Hepatocyte (in vitro differentiated cells): Measurements from ENCODE around the gene CPM. TPM values are rescaled to one million over a fixed set of nuclear protein-coding genes. Genes with fewer than 3 reads are reported as not detected.
"Not testable (repeated sequence)": the region's sequence is repeated elsewhere in the genome, so short reads cannot be mapped to it uniquely, and the experiment has no call there.

Experiments
- DNase-seq: peaks from one replicate; pipeline ENCODE4 v3.0.0-alpha.2; 2016; ENCODE audit warnings: low spot score
- H2AFZ ChIP-seq: fragments of 200-600 bp; sonication (generic); 2 replicates; pipeline ENCODE4 v1.6.0; 2016; ENCODE audit warnings: antibody characterized with exemption, mild to moderate bottlenecking
- H3K27ac ChIP-seq: fragments of 200-600 bp; sonication (generic); 2 replicates; pipeline ENCODE4 v1.5.1; 2016; ENCODE audit warnings: mild to moderate bottlenecking
- H3K27me3 ChIP-seq: fragments of 200-600 bp; sonication (generic); 2 replicates; pipeline ENCODE4 v1.6.1; 2016
- H3K36me3 ChIP-seq: fragments of 200-600 bp; sonication (generic); replicated peaks from 2 replicates; pipeline ENCODE4 v1.5.1; 2016; ENCODE audit warnings: low read depth; ENCODE audit not compliant: insufficient read depth
- H3K4me1 ChIP-seq: fragments of 200-600 bp; sonication (generic); 2 replicates; pipeline ENCODE4 v1.5.1; 2016; ENCODE audit warnings: mild to moderate bottlenecking, moderate library complexity; ENCODE audit not compliant: insufficient read depth
- H3K4me2 ChIP-seq: fragments of 200-600 bp; sonication (generic); 2 replicates; pipeline ENCODE4 v1.6.0; 2016
- H3K4me3 ChIP-seq: fragments of 200-600 bp; sonication (generic); 2 replicates; pipeline ENCODE4 v1.5.1; 2016; ENCODE audit warnings: mild to moderate bottlenecking
- H3K79me2 ChIP-seq: fragments of 200-600 bp; sonication (generic); 2 replicates; pipeline ENCODE4 v1.6.0; 2017; ENCODE audit warnings: mild to moderate bottlenecking
- H3K9me2 ChIP-seq: fragments of 200-600 bp; sonication (generic); replicated peaks from 2 replicates; pipeline ENCODE4 v1.6.0; 2017; ENCODE audit warnings: mild to moderate bottlenecking; ENCODE audit not compliant: insufficient read depth
- H3K9me3 ChIP-seq: fragments of 200-600 bp; sonication (generic); 2 replicates; pipeline ENCODE4 v1.5.1; 2016; ENCODE audit warnings: low read depth, mild to moderate bottlenecking
- H4K20me1 ChIP-seq: fragments of 200-600 bp; sonication (generic); 2 replicates; pipeline ENCODE4 v1.6.0; 2016; ENCODE audit warnings: mild to moderate bottlenecking; ENCODE audit not compliant: insufficient read depth, poor library complexity, severe bottlenecking
- EZH2 ChIP-seq: fragments of 200-600 bp; sonication (generic); IDR thresholded peaks from 2 replicates; pipeline ENCODE4 v1.6.1; 2016; ENCODE audit warnings: antibody characterized with exemption, mild to moderate bottlenecking, borderline replicate concordance
- EZH2phosphoT487 ChIP-seq: fragments of 200-600 bp; sonication (generic); IDR thresholded peaks from one replicate; pipeline ENCODE4 v1.6.1; 2018; ENCODE audit warnings: antibody characterized with exemption, mild to moderate bottlenecking, low read depth, moderate library complexity; ENCODE audit not compliant: unreplicated experiment, severe bottlenecking
- WGBS: methylation state at CpG from one replicate; pipeline ENCODE4 v1.1.6; 2016; ENCODE audit warnings: low lambda C conversion rate; ENCODE audit errors: missing lambda C conversion rate; 5-methylcytosine and 5-hydroxymethylcytosine counted together
- polyA plus RNA-seq: library from polyadenylated mRNA; unstranded; fragments of >200 nt; fragmentation: Nextera tagmentation; extraction: Ambion mirVana; gene quantifications from 2 replicates; pipeline ENCODE4 v1.2.1, GENCODE V29; 2016
- total RNA-seq: library from RNA; depleted of rRNA; stranded (reverse); fragments of >200 nt; gene quantifications from 2 replicates; pipeline ENCODE4 v1.2.3, GENCODE V29; 2014
- TF ChIP-seq, protein P1 (sequence below): fragments of 200-600 bp; sonication (generic); IDR thresholded peaks from 2 replicates; pipeline ENCODE4 v1.5.1; 2016; ENCODE audit warnings: antibody characterized with exemption, mild to moderate bottlenecking; ENCODE audit not compliant: poor library complexity

CPM gene
- total and polyA plus RNA-seq, 2 experiments from 2014 or later = 26.8 to 28.0 TPM

DNA sequence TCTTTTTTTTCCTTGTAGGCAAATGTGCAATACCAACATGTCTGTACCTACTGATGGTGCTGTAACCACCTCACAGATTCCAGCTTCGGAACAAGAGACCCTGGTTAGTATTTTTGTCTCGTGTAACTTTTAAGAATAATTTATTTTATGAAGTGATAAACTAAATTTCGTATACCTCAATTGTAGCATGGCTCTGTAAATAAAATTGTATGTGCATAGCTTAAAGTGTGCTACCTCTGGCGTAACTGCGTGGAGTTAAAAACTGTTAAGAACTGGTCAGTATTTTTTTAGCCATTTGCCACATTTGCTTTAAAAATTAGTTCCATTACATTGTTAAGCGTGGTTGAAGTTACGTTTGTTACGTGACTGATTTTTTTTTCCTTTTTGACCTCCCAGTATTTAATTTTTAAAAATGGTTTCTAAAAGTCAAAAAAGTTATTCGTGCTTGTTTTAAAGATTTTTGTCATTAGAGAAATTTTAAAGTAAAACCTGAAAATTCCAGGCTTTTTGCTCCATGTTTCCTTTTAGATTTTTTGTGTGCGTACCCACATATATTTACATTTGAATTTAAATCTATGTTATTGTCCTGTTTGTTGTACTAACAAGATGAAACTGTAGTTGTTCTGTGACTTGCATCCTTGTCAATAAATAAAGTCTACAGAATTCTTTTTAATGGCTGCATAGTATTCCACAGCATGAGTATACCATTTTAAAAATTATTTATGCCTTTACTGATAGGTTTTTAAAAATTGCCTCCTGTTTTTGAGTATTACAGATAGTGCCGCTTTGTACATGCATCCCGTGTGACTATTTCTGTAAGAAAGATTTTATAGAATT lies 123.6 kb downstream of the CPM start:
- Histone ChIP-seq H3K9me3 (no peaks in the 10 kb centered on the region), H3K27me3 (no peaks in the 10 kb centered on the region), H2AFZ (no peak overlapping the region), H3K27ac (peak overlapping the region; percentile 100), H3K4me3 (peak overlapping the region; percentile 68), H3K4me1 (peaks cover 12% of the 10 kb centered on the region), H3K4me2 (peak overlapping the region; percentile 79), H4K20me1 (peaks cover 18% of the 10 kb centered on the region), H3K79me2 (peaks cover 54% of the 10 kb centered on the region), H3K9me2 (no peaks in the 10 kb centered on the region), H3K36me3 (no peaks in the 10 kb centered on the region)
- DNase-seq = no peak
- WGBS = 65% methylated on average over 12 of the region's 12 CpGs
- TF ChIP-seq, protein P1, sequence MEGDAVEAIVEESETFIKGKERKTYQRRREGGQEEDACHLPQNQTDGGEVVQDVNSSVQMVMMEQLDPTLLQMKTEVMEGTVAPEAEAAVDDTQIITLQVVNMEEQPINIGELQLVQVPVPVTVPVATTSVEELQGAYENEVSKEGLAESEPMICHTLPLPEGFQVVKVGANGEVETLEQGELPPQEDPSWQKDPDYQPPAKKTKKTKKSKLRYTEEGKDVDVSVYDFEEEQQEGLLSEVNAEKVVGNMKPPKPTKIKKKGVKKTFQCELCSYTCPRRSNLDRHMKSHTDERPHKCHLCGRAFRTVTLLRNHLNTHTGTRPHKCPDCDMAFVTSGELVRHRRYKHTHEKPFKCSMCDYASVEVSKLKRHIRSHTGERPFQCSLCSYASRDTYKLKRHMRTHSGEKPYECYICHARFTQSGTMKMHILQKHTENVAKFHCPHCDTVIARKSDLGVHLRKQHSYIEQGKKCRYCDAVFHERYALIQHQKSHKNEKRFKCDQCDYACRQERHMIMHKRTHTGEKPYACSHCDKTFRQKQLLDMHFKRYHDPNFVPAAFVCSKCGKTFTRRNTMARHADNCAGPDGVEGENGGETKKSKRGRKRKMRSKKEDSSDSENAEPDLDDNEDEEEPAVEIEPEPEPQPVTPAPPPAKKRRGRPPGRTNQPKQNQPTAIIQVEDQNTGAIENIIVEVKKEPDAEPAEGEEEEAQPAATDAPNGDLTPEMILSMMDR = no peak
- TF ChIP-seq EZH2 (no peak), EZH2phosphoT487 (no peak)

DNA sequence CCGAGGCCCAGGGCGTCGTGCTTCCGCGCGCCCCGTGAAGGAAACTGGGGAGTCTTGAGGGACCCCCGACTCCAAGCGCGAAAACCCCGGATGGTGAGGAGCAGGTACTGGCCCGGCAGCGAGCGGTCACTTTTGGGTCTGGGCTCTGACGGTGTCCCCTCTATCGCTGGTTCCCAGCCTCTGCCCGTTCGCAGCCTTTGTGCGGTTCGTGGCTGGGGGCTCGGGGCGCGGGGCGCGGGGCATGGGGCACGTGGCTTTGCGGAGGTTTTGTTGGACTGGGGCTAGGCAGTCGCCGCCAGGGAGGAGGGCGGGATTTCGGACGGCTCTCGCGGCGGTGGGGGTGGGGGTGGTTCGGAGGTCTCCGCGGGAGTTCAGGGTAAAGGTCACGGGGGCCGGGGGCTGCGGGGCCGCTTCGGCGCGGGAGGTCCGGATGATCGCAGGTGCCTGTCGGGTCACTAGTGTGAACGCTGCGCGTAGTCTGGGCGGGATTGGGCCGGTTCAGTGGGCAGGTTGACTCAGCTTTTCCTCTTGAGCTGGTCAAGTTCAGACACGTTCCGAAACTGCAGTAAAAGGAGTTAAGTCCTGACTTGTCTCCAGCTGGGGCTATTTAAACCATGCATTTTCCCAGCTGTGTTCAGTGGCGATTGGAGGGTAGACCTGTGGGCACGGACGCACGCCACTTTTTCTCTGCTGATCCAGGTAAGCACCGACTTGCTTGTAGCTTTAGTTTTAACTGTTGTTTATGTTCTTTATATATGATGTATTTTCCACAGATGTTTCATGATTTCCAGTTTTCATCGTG lies 124.4 kb downstream of the CPM start:
- Histone ChIP-seq H3K79me2 (peaks cover 46% of the 10 kb centered on the region), H2AFZ (peak overlapping the region; percentile 82), H3K27ac (peak overlapping the region; percentile 100), H4K20me1 (peaks cover 15% of the 10 kb centered on the region), H3K9me2 (no peaks in the 10 kb centered on the region), H3K4me1 (peaks cover 12% of the 10 kb centered on the region), H3K27me3 (no peaks in the 10 kb centered on the region), H3K36me3 (no peaks in the 10 kb centered on the region), H3K4me2 (peak overlapping the region; percentile 79), H3K4me3 (peak overlapping the region; percentile 68), H3K9me3 (no peaks in the 10 kb centered on the region)
- WGBS = 1% methylated on average over 25 of the region's 61 CpGs
- TF ChIP-seq EZH2phosphoT487 = no peak
- TF ChIP-seq, protein P1 = no peak
- no peak for TF ChIP-seq EZH2
- peak; percentile 92 for DNase-seq

DNA sequence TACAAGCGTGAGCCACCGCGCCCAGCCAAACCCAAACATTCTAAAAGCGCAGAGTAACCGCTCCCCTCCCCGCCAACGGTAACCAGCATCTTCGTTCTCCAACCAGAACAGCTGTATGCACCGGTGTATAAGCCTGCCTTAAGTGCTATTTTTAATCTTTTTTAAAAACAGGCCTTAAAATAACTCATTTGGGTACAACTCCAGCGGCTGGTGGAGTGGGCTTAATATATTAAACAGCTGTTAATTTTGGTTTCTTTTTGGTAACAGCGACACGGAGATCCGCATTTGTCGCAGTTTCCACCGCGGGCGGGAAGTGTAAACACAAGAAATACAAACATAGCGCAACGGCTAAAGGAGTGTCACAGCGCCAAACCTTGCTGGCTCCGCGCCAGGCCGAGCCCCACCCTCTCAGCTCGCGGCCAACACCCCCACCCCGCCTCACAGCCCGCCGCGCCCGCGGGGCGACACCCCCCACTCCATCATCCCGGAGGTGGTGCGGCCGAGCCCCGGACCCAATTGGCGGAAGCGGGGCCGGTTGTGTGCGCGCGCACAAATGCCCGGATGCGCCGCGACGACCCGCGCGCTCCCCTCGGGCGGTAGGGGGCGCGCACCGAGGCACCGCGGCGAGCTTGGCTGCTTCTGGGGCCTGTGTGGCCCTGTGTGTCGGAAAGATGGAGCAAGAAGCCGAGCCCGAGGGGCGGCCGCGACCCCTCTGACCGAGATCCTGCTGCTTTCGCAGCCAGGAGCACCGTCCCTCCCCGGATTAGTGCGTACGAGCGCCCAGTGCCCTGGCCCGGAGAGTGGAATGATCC lies 125.2 kb downstream of the CPM start, which contains the start of gene MDM2:
Gene MDM2 (plus strand): TSS at position 602 of the 812 bp plus-strand sequence. CDS start 301 bp downstream, outside the sequence.
- H3K27me3 ChIP-seq = no peaks in the 10 kb centered on the region
- DNase-seq = peak; percentile 96
- H3K9me2 ChIP-seq = no peaks in the 10 kb centered on the region
- peaks cover 7% of the 10 kb centered on the region for H4K20me1 ChIP-seq
- H2AFZ ChIP-seq = peak within 1 kb of the TSS; percentile 82
- H3K27ac ChIP-seq = peak within 1 kb of the TSS; percentile 100
- H3K4me3 ChIP-seq = peak within 1 kb of the TSS; percentile 68
- no peaks in the 10 kb centered on the region for H3K36me3 ChIP-seq
- under 1% methylated on average over 70 of the region's 72 CpGs for WGBS
- peaks cover 11% of the 10 kb centered on the region for H3K4me1 ChIP-seq
- H3K9me3 ChIP-seq = no peaks in the 10 kb centered on the region
- H3K4me2 ChIP-seq = peak within 1 kb of the TSS; percentile 79
- TF ChIP-seq EZH2 = no peak
- TF ChIP-seq, protein P1 = peak; percentile 64
- TF ChIP-seq EZH2phosphoT487 = no peak
- H3K79me2 ChIP-seq = peaks cover 38% of the 10 kb centered on the region

DNA sequence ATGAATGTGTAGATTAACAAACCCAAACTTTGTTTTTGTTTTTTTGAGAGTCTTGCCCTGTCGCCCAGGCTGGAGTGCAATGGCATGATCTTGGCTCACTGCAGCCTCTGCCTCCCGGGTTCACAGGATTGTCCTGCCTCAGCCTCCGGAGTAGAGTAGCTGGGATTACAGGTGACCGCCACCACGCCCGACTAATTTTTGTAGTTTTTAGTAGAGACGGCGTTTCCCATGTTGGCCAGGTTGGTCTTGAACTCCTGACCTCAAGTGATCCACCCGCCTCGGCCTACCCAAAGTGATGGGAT lies 125.7 kb downstream of the CPM start:
- peak overlapping the region; percentile 57 for H2AFZ ChIP-seq
- H3K9me3 ChIP-seq, DNase-seq, H3K36me3 ChIP-seq, H3K27me3 ChIP-seq, H3K4me1 ChIP-seq, H3K9me2 ChIP-seq, H4K20me1 ChIP-seq: not testable (repeated sequence)
- H3K4me2 ChIP-seq = peak overlapping the region; percentile 79
- peak overlapping the region; percentile 100 for H3K27ac ChIP-seq
- WGBS = 26% methylated on average over 10 of the region's 10 CpGs
- peaks cover 32% of the 10 kb centered on the region for H3K79me2 ChIP-seq
- H3K4me3 ChIP-seq = peak overlapping the region; percentile 26
